Epidermal melanocyte (primary cell): ENCODE results near the gene GNPNAT1.
"Not testable (repeated sequence)": the region's sequence is repeated elsewhere in the genome, so short reads cannot be mapped to it uniquely, and the experiment has no call there.

Source experiments
- DNase-seq: peaks from one replicate; pipeline ENCODE4 v3.0.0; 2011; ENCODE audit warnings: low spot score; ENCODE audit not compliant: insufficient read length

The GNPNAT1 gene

GRCh38 chr14:52790011-52790755 is 1.2 kb downstream of the GNPNAT1 start:
- no peak for DNase-seq

GRCh38 chr14:52789118-52789517 is 2.3 kb downstream of the GNPNAT1 start:
- no peak for DNase-seq

GRCh38 chr14:52786887-52787286 is 4.5 kb downstream of the GNPNAT1 start:
- DNase-seq, result no peak

- DNase-seq, result no peak
Observed at GRCh38 chr14:52783206-52783605, 8.2 kb downstream of the GNPNAT1 start.

GRCh38 chr14:52781629-52782028 is 9.8 kb downstream of the GNPNAT1 start:
- no peak for DNase-seq

GRCh38 chr14:52780893-52781292 is 10.5 kb downstream of the GNPNAT1 start:
- DNase-seq, result no peak

GRCh38 chr14:52778702-52779101 is 12.7 kb downstream of the GNPNAT1 start:
- DNase-seq, result no peak

- no peak for DNase-seq
Observed at GRCh38 chr14:52776816-52777215, 14.6 kb downstream of the GNPNAT1 start.

GRCh38 chr14:52769887-52770286 is 21.5 kb downstream of the GNPNAT1 start:
- DNase-seq, result no peak

- no peak for DNase-seq
Observed at GRCh38 chr14:52767058-52767833, 24.2 kb downstream of the GNPNAT1 start.

- DNase-seq, result not testable (repeated sequence)
Observed at GRCh38 chr14:52762923-52763322, 28.5 kb downstream of the GNPNAT1 start.

- no peak for DNase-seq
Observed at GRCh38 chr14:52759145-52759544, 32.3 kb downstream of the GNPNAT1 start.

- no peak for DNase-seq
Observed at GRCh38 chr14:52755607-52756316, 35.6 kb downstream of the GNPNAT1 start.

GRCh38 chr14:52748647-52749292 is 42.6 kb downstream of the GNPNAT1 start:
- DNase-seq, result no peak

GRCh38 chr14:52741865-52742264 is 49.5 kb downstream of the GNPNAT1 start:
- no peak for DNase-seq

GRCh38 chr14:52740751-52741150 is 50.7 kb downstream of the GNPNAT1 start:
- DNase-seq, result no peak

- DNase-seq, result no peak
Observed at GRCh38 chr14:52738409-52738808, 53.0 kb downstream of the GNPNAT1 start.

- no peak for DNase-seq
Observed at GRCh38 chr14:52735921-52736489, 55.4 kb downstream of the GNPNAT1 start.

- no peak for DNase-seq
Observed at GRCh38 chr14:52733824-52734223, 57.6 kb downstream of the GNPNAT1 start.

- no peak for DNase-seq
Observed at GRCh38 chr14:52730709-52731111, 60.7 kb downstream of the GNPNAT1 start.
